ENCODE results near the gene HHEX.
A peak's percentile ranks its signal among the peaks of the same experiment; 100 is the strongest.

HHEX gene

GRCh38 chr10:92742331-92743228 lies 52.8 kb downstream of the HHEX start:
- DNase-seq (ENCODE audit: low spot score), result peak; percentile 64
- no peak for TF ChIP-seq CTCF (IDR thresholded peaks at IDR 0.05; ENCODE audit: borderline replicate concordance, control extremely low read depth, extremely low read depth, insufficient read depth, missing control alignments)
- in situ Hi-C loops (cut with MboI; ENCODE audit: low sequenced_read_pairs, unreplicated experiment), result no loop called here

All from GM13976 (cell line).